HCEC 1CT (cell line): Measurements from ENCODE around the gene UACA.
"Not testable (repeated sequence)": the region's sequence is repeated elsewhere in the genome, so short reads cannot be mapped to it uniquely, and the experiment has no call there.

Experiments
- DNase-seq: peaks from one replicate; pipeline ENCODE4 v3.0.0-alpha.2; 2017

Gene UACA

DNA sequence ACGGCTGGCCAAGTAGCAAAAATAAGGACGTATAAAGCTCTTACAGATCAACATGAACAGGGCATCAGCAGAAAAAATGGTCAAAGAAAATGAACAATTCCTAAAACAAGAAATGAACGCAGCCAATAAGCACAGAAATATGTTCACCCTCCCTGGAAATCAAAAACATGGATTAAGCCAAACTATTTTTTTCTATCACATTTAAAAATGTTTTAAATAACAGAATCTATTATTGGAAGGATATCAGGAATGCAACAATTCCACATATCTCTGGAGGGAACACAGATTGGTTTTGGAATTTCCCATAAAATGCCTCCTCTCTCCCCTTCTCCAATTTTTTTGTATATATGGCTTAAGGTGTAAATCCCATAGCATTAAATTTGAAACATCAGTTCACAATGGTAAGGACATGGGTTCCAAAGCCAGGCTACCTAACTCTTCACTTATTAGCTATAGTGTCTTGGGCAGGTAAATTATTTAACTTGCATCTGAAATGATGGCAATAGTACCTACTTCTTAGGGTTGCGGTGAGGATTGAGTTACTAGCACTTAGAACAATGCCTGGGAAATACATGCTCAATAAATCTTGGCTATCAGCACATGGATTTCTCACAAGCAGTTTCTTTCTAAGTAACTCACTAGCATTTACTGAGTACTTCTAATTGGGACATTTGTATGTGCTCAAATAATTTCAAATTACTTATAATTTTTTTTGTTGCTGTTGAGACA is 10.1 kb downstream of the UACA start:
- DNase-seq: no peak

DNA sequence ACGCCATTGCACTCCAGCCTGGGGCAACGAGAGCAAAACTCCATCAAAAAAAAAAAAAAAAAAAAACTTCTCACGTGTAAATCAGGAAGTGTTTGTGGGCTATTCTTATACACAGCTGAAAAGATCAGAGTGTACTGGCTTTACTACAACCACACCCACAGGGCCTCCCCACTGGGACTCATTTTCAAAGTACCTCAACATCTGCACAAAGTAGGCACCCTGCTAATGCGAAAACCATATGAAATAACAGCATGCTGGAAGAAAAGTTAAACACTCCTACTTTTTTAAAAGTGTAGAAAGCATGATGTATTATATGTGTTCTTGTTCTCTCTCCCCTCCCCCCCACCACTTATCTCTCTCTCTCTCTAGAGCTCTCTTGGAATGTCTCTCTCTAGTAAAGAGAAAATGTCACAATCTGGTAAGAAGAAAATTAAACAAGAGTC is 11.1 kb downstream of the UACA start:
- no peak for DNase-seq

DNA sequence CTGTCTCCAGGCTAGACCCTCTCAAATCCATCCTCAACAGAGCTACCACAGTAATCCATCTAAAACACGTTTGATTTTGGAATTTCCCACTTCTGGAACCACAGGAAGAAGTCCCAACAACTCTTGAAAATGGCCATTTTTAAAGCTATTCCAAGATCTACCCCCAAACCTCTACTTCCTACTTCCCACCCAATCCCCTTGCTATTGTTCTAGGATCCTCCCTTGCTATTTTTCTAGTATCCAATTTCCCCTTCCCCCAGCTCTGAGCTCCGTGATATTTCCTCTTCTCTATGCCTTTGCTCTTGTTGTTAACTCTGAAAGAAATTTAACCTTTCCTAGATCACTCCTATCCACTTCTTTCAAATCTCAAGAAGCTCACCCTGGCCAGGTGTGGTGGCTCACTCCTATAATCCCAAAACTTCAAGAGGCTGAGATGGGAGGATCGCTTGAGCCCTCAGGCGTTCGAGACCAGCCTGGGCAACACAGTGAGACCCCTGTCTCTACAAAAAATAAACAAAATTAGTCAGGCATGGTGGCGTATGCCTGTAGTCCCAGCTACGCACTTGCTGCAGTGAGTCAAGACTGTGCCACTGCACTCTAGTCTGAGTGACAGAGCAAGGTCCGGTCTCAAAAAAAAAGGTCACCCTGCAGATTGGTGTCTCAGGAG is 13.0 kb downstream of the UACA start:
- no peak for DNase-seq

DNA sequence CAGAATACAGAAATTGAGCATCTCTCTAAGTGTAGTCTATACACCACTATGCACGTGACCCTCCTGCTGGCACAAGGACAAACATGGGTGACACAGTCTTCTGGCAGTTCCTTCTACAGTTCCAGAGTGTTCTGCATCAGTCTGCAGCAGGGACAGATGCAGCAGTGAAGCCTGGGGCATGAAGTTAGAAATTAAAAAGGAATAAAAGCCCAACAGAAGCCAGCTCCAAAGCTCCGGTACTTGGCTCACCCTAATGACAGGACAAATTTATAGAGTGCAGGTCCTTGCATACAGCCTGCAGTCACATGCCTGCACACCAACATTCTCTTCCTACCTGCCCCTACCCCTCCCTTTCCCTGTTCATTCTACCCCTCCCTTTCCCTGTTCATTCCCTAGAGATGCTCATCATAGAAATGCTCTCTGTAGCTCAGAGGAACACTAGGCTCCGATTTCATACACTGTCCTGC is 15.0 kb downstream of the UACA start:
- no peak for DNase-seq

DNA sequence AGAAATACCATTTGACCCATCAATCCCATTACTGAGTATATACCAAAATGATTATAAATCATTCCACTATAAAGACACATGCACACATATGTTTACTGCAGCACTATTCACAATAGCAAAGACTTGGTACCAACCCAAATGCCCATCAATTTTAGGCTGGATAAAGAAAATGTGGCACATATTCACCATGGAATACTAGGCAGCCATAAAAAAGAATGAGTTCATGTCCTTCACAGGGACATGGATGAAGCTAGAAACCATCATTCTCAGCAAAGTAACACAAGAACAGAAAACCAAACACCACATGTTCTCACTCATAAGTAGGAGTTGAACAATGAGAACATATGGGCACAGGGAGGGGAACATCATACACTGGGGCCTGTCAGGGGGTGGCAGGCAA is 16.8 kb downstream of the UACA start:
- DNase-seq: not testable (repeated sequence)

DNA sequence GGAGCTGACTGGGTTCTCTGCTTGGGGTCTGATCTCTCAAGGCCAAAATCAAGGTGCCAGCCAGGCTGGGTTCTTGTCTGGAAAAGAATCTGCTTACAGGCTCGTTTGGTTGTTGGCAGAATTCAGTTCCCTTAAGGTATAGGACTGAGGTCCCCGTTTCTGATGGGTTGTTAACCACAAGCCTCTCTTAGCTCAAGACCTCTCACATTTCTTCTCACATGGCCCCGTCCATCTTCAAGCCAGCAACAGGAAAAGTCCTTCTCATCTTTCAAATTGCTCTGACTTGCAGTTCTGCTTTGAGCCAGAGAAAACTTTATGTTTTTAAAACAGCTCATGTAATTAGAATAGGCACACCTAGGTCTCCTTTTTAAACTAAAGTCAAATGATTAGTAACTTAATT is 20.4 kb downstream of the UACA start:
- DNase-seq: peak; percentile 26

DNA sequence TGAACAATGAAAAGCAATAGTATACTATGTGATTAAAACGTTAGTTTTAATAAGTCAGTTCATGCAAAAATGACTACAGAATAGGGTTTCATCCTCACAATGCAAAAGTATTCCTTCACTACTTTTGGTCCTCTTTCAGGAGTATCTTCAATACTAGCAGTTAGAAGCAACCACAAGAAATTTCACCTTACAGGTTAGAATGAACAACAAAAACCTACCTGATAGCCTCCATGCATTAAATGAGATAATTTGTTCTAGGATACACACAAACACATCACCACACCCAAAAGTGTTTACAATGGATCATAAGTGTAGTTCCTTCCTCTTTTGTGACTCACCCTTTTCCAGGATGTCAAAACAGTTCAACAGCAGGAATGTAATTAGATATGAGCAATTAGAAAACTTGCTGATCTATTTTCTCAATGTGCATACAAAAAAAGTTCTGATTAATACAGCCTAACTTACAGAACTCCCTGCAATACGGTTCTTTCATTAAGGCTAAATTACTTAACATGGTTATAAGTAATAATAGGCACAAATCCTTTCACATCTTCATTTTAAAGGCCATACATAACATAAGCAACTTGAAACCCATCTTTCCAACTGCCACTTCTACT is 21.6 kb downstream of the UACA start:
- peak; percentile 80 for DNase-seq

DNA sequence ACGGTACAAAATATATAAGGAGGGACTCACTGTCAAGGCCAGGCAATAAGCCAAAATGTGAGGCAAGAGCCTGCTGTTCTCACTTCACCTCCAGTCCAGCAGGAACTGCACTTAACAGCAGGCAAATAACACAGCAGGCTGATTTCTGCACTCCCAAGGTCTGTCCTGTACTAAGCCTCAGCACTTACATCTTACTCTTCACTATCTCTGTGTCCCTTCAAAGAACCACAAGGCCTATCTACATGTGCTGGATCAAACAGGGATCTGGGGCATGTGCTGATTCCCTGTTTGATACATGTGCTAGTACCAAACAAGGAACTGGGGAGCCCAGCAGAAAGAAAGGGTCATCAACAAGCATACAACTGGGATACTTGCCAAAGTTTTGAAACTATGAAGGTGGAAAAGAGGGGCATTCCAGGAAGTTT is 22.2 kb downstream of the UACA start:
- peak; percentile 82 for DNase-seq

DNA sequence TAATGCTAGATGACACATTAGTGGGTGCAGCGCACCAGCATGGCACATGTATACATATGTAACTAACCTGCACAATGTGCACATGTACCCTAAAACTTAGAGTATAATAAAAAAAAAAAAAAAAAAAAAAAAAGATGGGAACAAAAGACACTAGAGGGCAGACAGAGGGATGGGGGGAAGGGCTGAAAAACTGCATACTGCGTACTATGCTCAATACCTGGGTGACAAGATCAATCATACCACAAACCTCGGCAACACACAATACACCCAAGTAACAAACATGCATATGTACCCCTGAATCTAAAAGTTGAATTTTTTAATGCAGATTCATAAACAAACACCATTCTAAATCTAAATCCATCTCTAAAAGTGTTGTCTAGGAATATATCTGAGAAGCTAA is 28.3 kb downstream of the UACA start:
- not testable (repeated sequence) for DNase-seq

DNA sequence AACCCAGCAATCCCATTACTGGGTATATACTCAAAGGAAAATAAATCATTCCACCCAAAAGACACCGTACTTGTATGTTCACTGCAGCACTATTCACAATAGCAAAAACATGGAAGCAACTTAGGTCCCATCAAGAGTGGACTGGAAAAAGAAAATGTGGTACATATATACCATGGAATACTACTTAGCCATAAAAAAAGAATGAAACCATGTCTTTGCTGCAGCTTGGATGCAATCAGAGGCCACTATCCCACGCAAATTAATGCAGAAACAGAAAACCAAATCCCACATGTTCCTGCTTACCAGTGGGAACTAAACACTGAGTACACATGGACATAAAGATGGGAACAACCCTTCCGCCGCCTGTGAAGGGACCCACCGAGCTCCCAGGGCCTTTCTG is 34.2 kb downstream of the UACA start:
- DNase-seq: no peak

DNA sequence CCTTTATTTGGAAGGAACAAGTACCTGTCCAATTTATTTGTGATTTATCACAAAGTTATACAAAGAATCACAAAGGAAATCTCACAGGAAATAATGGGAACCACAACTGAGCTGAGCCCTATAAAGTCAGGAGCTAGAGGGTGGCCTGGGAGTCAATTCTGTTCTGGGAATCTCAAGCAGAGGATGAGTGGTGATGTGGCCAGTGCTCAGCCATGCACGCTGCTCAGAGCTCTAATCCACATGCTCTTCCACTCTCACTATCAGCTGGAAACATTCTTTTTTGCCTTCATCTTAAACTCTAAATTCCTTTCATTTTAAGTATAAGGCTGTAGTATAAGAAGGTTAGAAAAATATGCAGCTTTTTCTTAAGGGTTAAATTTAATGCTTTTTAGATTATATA is 36.6 kb downstream of the UACA start:
- DNase-seq: no peak

DNA sequence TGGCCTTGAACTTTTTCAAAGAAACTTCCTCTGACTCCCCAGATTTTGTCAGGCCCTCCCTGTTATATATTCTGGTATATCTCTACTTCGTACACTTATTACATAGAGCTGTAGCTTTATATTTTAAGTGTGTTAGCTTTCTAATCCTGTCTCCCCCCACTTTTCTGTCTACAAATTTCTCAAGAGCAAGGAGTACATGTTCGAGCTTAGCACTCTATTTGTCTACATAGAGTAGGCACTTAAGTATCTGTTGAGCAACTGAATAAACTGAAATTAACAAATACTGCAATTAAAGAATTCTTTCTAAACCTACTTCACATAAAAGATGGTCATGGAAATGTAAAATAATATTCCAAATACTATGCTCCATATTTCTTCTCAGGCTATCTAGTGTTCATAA is 39.4 kb downstream of the UACA start:
- DNase-seq: no peak

DNA sequence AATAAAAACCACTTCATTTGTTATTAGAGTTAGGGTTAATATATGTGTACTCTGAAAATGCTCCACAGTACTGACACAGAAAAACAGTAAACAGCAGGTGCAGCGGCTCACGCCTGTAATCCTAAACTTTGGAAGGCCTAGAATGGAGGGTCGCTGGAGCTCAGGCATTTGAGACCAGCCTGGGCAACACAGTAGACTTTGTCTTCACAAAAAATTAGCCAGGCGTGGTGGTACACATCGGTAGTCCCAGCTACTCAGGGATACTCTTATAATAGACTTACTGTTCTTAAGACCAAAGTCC is 40.3 kb downstream of the UACA start:
- DNase-seq: no peak

DNA sequence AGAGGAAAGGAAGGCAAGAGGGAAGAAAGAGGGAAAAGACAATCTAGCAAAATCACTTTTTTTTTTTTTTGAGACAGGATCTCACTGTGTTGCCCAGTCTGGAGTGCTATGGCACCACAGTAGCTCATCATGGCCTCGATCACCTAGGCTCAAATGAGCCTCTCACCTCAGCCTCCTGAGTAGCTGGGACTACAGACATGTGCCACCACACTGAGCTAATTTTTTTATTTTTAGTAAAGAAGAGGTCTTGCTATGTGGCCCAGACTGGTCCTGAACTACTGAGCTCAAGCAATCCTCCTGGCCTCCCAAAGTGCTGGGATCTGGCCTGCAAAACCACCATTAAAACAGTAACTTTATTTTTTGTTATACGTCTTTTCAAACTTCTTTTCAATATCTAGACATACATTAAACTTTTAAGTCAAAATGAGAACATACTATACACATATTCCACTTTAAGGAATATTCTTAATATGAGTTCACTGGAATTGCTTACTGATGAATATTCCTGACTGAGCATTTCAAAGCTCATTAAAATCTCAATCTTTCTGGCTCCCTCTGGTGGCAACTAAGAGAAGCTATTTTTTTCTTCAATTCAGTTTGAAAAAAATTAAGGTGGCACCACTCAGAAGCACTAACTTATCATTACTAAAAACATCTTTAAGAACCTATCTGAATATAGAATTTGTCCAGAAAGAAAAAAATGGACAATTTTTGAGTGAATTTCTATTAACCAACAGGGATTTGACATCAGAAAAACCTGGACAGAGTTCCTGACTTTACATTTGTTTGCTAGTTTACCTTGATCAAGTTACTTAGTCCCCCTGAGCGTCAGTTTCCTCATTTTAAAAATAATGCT is 40.9 kb downstream of the UACA start:
- peak; percentile 72 for DNase-seq

DNA sequence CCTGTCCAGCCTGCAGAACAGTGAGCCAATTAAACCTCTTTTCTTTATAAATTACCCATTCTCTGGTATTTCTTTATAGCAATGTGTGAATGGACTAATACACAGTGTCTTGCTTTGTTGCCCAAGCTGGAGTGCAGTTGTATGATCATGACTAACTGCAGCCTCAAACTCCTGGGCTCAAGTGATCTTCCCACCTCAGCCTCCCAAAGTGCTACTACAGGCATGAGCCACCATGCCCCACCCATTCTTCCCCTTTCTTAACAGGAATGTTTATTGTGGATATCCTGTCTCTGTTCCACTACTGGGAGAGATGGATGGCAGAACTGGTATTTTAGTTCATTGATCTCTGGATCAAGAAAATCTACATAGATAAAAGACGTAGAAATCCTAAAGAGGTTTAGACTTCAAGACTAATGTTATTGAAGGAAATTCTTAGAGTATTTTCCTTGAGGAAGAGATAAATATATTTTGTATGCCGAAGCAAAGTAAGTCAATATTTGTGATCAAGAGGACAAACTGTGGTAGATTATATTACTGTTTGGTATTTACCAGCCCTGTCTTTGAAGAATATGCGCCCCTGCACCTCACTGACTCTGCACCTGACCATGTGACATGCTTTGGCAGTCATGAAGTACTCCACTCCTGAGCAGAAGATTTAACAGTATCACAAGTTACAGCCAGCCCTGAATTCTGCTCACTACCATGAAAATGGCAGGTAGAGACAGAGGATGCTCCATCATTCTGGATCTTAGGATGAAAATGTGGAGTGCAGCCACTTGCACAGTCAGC is 42.9 kb downstream of the UACA start:
- DNase-seq: no peak

DNA sequence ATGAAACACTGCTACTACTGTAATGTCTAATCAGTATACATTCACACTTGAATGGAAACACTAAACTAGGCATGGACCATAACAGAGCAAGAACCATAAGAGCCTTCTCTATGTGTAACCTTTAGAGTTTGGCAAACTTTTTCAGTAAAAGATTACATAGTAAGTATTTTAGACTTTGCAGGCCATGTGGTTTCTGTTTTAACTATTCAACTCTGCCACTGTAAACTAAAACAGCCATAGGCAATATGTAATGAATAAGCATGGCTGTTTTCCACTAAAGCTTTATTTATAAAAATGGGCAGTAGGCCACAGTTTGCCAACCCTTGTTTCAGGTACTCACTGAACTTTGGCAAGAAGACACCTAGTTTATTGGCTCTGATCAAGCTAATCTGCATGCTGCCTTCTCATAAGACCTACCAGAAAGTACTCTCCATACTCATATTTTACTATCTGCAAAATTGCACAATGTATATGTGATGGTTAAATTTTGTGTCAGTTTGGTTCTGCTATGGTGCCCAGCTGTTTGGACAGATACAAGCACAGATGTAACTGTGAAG is 46.0 kb downstream of the UACA start:
- no peak for DNase-seq

DNA sequence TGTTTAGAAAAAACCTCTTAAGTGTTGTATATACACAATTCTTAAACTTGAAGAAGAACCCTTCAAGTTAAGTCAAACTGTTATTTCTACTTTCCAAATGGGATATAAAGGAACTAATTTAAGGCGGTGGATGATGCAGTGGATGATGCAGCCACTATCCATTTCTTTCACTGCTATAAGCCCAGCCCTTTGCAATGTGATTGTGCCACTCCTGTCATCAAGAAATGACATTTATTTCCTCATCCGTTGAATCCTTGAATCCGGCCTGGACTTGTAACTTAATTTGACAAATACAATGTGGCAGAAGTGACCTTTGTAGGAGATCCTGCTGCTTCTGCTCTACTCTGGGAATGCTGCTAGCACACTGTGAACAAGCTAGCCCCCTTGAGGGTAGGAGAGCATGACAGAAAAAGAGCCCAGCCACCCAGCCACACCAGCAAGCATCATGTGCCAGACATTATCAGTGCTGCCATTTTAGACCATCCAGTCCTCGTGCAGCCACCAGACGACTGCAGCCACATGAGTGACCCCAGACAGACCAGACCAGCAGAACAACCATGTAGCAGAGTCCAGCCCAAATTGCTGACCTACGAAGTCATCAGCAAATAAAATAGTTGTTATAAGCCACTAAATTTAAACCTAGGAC is 47.4 kb downstream of the UACA start:
- DNase-seq: no peak

DNA sequence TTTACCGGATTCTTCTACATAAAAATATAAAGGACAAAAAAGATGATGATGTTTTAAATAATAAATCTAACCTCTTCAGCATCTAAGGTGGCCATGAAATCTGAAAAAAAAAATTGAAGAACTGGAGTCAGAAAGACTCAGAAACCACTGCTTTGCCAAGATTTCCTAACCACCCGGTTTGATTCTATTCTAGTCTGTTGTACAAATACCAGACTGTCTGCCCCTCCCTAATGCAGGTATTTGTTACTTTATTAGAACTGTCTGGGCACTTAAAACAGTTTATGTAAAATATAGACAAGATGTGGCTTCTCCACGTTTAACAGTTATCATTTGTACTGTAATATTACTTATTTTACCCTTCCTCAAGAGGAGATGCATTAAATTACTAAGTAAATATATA is 48.8 kb downstream of the UACA start:
- no peak for DNase-seq

DNA sequence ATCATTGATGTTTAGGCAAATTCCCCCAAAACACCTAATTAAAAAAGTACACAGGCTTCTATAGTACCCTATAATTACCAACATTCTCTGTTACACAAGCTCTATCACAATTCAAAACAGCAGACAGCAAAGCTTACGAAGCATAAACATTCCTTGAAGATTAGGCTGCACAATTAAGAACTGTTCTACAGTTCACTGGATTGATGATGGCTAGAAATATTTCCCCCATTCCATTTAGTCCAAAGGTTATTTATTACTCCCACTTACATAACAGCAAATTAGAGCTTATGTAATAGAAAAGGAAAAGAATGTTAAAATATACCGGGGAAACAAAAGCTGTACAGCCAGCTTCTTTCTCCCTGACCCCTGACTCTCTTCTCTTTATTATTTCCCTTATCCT is 49.3 kb downstream of the UACA start:
- peak; percentile 43 for DNase-seq

DNA sequence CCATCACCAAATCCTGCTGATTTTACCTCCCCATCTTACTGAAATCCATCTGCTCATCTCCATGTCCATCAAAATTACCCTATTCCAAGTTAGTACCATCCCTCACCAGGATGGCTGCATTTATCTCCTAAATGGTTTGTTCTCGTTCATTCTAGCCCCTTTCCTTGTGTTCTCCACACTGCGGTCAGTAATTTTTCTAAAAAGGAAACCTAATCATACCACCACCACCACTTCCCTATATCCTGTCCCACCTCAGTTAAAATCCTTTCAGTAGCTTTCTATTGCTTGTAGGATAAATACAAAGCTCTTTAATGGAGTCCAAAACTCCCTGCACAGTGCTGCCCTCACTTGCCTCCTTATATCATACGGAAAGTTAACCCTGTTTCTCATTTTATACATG is 51.1 kb downstream of the UACA start:
- no peak for DNase-seq

DNA sequence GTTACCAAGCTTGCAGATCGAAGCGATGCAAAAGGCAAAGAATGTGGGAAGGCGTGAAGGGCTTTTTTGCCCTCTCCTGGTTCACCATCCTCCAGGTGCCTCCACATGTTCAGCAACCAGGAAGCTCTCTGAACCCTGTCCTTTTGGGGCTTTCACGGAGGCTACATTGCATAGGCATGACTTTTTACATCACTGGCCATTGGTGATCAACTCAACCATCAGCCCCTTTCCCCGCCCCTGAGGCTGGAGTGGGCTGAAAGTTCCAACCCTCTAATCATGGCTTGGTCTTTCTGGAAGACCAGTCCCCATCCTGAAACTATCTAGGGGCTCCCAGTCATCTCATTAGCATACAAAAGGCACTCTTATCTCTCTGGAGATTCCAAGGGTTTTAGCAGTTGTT is 52.6 kb downstream of the UACA start:
- DNase-seq: no peak

DNA sequence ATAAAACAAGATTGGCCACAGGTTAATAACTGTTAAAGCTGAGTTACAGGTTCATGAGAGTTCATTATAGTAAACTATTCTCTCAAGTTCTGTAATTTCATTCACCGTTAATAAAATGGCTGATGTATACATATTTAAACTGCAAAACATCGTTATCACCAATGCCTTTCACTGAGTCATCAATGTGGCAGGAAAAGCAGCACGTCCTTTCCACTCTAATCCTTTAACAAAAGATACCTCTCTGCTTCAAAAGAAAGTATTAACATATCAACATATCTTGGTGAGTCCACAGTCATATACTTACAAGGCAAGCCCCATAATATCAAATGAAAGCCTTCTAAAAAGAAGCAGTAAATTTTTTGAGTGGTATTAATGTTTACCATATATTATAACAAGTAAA is 54.5 kb downstream of the UACA start:
- DNase-seq: no peak
